ENCODE measurements around the gene SUMF2.

GRCh38 chr7:56097700-56098099 is 33.6 kb downstream of the SUMF2 start:
- no peak for TF ChIP-seq POLR2A (IDR thresholded peaks at IDR 0.05)
- TF ChIP-seq, protein P1, sequence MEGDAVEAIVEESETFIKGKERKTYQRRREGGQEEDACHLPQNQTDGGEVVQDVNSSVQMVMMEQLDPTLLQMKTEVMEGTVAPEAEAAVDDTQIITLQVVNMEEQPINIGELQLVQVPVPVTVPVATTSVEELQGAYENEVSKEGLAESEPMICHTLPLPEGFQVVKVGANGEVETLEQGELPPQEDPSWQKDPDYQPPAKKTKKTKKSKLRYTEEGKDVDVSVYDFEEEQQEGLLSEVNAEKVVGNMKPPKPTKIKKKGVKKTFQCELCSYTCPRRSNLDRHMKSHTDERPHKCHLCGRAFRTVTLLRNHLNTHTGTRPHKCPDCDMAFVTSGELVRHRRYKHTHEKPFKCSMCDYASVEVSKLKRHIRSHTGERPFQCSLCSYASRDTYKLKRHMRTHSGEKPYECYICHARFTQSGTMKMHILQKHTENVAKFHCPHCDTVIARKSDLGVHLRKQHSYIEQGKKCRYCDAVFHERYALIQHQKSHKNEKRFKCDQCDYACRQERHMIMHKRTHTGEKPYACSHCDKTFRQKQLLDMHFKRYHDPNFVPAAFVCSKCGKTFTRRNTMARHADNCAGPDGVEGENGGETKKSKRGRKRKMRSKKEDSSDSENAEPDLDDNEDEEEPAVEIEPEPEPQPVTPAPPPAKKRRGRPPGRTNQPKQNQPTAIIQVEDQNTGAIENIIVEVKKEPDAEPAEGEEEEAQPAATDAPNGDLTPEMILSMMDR (IDR thresholded peaks at IDR 0.05): no peak
